ENCODE data around the gene ZNF367.

Gene ZNF367

DNA sequence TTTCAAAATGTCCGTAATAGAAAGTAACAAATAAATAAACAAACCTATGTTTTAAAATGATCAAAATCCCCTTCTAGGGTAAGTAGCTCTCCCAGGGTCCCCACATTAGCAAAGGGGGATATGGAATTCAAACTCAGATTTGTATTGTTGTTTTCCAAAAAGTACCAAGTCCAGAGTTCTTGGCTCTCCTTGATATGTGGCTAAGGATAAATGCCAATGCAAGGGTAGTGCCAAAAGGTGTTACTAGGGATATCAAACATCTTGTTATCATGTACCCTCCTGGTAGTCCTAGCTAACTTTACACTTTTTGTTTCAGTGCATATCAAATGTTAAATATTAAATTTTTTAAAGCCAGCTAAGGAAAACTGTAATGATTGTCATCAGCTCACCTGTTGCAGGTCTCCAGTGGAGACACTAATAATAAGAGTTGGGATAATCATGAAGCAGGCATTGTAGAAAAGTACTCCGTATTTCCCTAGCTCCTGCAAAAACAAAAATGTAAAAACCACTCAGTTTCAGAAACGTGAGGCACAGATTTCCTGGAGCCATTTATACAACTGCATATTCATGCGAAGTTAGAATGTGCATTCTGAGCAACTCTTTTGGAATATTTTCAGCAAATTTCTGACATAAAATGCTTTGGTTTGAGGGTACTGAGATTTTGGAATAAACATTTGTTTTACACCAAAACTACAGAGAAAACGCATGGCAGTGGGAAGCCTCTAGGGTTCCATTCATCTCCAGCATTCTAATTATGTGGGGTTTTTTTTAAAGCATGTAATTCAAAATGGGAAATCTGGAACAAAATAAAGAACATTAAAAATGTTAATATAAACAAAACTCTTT is 74.4 kb downstream of the ZNF367 start:
- peaks cover 7% of the 10 kb centered on the region for H3K36me3 ChIP-seq (ENCODE audit: insufficient read depth, low read length)
- H3K9ac ChIP-seq (ENCODE audit: low read depth, low read length): no peak overlapping the region; the same call in 1 of the 2 replicates
- H3K9me3 ChIP-seq (ENCODE audit: control insufficient read depth, insufficient read depth, low read length): no peaks in the 10 kb centered on the region
- peaks cover 45% of the 10 kb centered on the region for H3K4me1 ChIP-seq (ENCODE audit: insufficient read depth, low read length)

DNA sequence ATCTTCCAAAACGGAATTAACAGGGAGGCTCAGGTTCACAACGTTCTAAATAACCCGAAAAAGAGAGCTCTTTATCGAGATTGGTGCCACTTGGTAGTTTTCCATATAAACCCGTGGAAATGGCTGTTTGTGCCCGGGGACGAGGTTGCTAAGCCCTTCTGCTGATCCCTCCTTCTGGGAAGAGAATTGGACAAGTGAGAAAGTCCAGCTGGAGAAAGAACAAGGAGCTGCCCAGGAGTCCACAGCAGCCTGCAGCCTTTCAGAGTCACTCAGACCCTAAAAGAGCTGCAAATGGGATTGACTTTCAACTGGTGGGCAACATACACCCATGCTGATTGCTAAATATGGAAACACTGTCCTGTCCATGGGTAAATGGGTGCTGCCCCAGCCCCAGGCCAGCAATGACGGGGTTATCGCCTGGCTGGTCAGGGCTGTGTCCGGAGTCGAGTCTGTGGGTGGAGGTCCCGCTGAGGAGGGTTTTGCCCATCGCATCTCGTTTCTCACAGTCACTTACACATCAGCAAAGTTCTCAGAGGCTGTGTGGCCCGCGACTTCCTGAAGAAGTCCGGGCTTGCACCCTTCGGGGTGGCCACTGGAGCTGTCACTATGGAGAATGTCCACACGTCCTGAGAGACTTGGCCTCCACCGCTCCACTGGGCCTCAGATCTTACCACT is 75.5 kb downstream of the ZNF367 start:
- Histone ChIP-seq H3K36me3 (ENCODE audit: insufficient read depth, low read length) (no peaks in the 10 kb centered on the region; the same call in 1 of the 2 replicates), H3K9ac (ENCODE audit: low read depth, low read length) (no peak overlapping the region), H3K9me3 (ENCODE audit: control insufficient read depth, insufficient read depth, low read length) (no peaks in the 10 kb centered on the region), H3K4me1 (ENCODE audit: insufficient read depth, low read length) (peaks cover 45% of the 10 kb centered on the region)

GRCh38 chr9:96340707-96341106 is 77.5 kb downstream of the ZNF367 start:
- no peaks in the 10 kb centered on the region for H3K36me3 ChIP-seq (ENCODE audit: insufficient read depth, low read length)
- H3K4me1 ChIP-seq (ENCODE audit: insufficient read depth, low read length): peaks cover 38% of the 10 kb centered on the region
- H3K9me3 ChIP-seq (ENCODE audit: control insufficient read depth, insufficient read depth, low read length): no peaks in the 10 kb centered on the region
- no peak overlapping the region for H3K9ac ChIP-seq (ENCODE audit: low read depth, low read length)

DNA sequence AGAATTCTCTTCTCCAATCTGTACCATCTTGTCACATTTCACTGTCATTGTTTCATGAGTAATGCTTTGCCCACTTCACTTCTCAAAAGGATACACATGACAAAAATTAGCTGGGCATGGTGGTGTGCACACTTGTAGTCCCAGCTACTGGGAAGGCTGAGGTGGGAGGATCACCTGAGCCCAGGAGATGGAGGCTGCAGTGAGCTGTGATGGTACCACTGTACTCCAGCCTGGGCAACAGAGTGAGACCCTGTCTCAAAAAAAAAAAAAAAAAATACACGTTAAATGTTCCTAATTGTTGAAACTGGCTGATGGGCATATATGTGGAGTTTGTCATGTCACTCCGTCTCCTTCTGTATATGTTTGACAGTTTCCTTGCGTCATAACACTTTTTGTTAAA is 79.9 kb downstream of the ZNF367 start:
- H3K9me3 ChIP-seq (ENCODE audit: control insufficient read depth, insufficient read depth, low read length): no peaks in the 10 kb centered on the region
- H3K4me1 ChIP-seq (ENCODE audit: insufficient read depth, low read length): peaks cover 17% of the 10 kb centered on the region
- no peak overlapping the region for H3K9ac ChIP-seq (ENCODE audit: low read depth, low read length)

More for the DNA sequence above, 79.9 kb downstream of the ZNF367 start:
- H3K36me3 ChIP-seq (ENCODE audit: insufficient read depth, low read length): no peaks in the 10 kb centered on the region

All from ES-I3 (cell line).